T47D (cell line): ENCODE data around the gene ENTR1.
"Not testable (repeated sequence)": the region's sequence is repeated elsewhere in the genome, so short reads cannot be mapped to it uniquely, and the experiment has no call there.

ENCODE experiments used
- DNase-seq, 2 experiments: peaks; one replicate each; pipeline versions ENCODE4 v3.0.0 to v3.0.0-alpha.2; 2011 to 2012; ENCODE audit warnings: low read depth in 1 of 2, low spot score in 1 of 2
- JUND ChIP-seq: IDR thresholded peaks from 2 replicates; pipeline ENCODE4 v1.6.1; 2012; ENCODE audit warnings: low read depth
- in situ Hi-C: cut with HindIII; loops from 2 replicates; pipeline ENCODE4 v1.10.0; 2016; ENCODE audit warnings: low sequenced_read_pairs, low pct_unique_long_range_greater_than_20kb

The ENTR1 gene

GRCh38 chr9:136434580-136435169, 24.3 kb upstream of the ENTR1 start:
- no peak for DNase-seq
- in situ Hi-C loops = no loop called here
- no peak for TF ChIP-seq JUND

- no peak for DNase-seq
- in situ Hi-C loops = no loop called here
- TF ChIP-seq JUND = no peak
Measured at GRCh38 chr9:136433849-136434579, 23.6 kb upstream of the ENTR1 start.

- DNase-seq = no peak
- in situ Hi-C loops = no loop called here
- no peak for TF ChIP-seq JUND
Measured at GRCh38 chr9:136433043-136433715, 22.8 kb upstream of the ENTR1 start.

GRCh38 chr9:136432591-136432990, 22.2 kb upstream of the ENTR1 start:
- no peak for TF ChIP-seq JUND
- DNase-seq = no peak
- in situ Hi-C loops = no loop called here

GRCh38 chr9:136431782-136432350, 21.5 kb upstream of the ENTR1 start:
- DNase-seq = no peak
- no peak for TF ChIP-seq JUND
- in situ Hi-C loops = no loop called here

- no peak for TF ChIP-seq JUND
- in situ Hi-C loops = no loop called here
- no peak for DNase-seq
Measured at GRCh38 chr9:136430588-136431234, 20.3 kb upstream of the ENTR1 start.

- DNase-seq = no peak
- in situ Hi-C loops = no loop called here
Measured at GRCh38 chr9:136429683-136430491, 19.5 kb upstream of the ENTR1 start.

GRCh38 chr9:136429075-136429628, 18.7 kb upstream of the ENTR1 start:
- DNase-seq = no peak

More at GRCh38 chr9:136429683-136430491, 19.5 kb upstream of the ENTR1 start:
- no peak for TF ChIP-seq JUND

GRCh38 chr9:136426787-136427186, 16.4 kb upstream of the ENTR1 start:
- no peak for DNase-seq
- no peak for TF ChIP-seq JUND
- in situ Hi-C loops = no loop called here

More at GRCh38 chr9:136429075-136429628, 18.7 kb upstream of the ENTR1 start:
- no peak for TF ChIP-seq JUND
- in situ Hi-C loops = no loop called here

- in situ Hi-C loops, DNase-seq: not testable (repeated sequence)
Measured at GRCh38 chr9:136425367-136425766, 15.0 kb upstream of the ENTR1 start.

- TF ChIP-seq JUND = no peak
- DNase-seq = no peak
- in situ Hi-C loops = no loop called here
Measured at GRCh38 chr9:136424750-136425362, 14.4 kb upstream of the ENTR1 start.
